NCI-H146 treated with DMSO at 0.1 percent for 48 hours (cell line): ENCODE measurements around the gene FOXD4L6.
"Not testable (repeated sequence)": the region's sequence is repeated elsewhere in the genome, so short reads cannot be mapped to it uniquely, and the experiment has no call there.

Experiments
- DNase-seq: peaks from one replicate; lab custom pipeline; 2025; ENCODE audit not compliant: unreplicated experiment; lab: John Stamatoyannopoulos, UW

FOXD4L6 gene

GRCh38 chr9:41128581-41128980, at the start of gene FOXD4L6:
FOXD4L6 (minus strand) TSS chr9:41128681; CDS start chr9:41128383, 298 bp downstream.
- not testable (repeated sequence) for DNase-seq

GRCh38 chr9:41174994-41175393, 46.5 kb upstream of the FOXD4L6 start:
- not testable (repeated sequence) for DNase-seq

- not testable (repeated sequence) for DNase-seq
These were observed 21.6 kb upstream of the FOXD4L6 start for GRCh38 chr9:41150116-41150515.

- not testable (repeated sequence) for DNase-seq
These were observed 13.4 kb upstream of the FOXD4L6 start for GRCh38 chr9:41141878-41142277.

- not testable (repeated sequence) for DNase-seq
These were observed 1.6 kb downstream of the FOXD4L6 start for GRCh38 chr9:41126746-41127446.

- not testable (repeated sequence) for DNase-seq
These were observed 2.5 kb downstream of the FOXD4L6 start for GRCh38 chr9:41125936-41126335.

- not testable (repeated sequence) for DNase-seq
These were observed 3.3 kb downstream of the FOXD4L6 start for GRCh38 chr9:41125109-41125658.

- DNase-seq = not testable (repeated sequence)
These were observed 4.0 kb downstream of the FOXD4L6 start for GRCh38 chr9:41124250-41125108.

- not testable (repeated sequence) for DNase-seq
These were observed 4.7 kb downstream of the FOXD4L6 start for GRCh38 chr9:41123812-41124211.

GRCh38 chr9:41123396-41123795, 5.1 kb downstream of the FOXD4L6 start:
- not testable (repeated sequence) for DNase-seq

- DNase-seq = not testable (repeated sequence)
These were observed 7.8 kb downstream of the FOXD4L6 start for GRCh38 chr9:41120696-41121095.

GRCh38 chr9:41119719-41120118, 8.8 kb downstream of the FOXD4L6 start:
- not testable (repeated sequence) for DNase-seq

GRCh38 chr9:41119311-41119710, 9.2 kb downstream of the FOXD4L6 start:
- DNase-seq = not testable (repeated sequence)

GRCh38 chr9:41113348-41113747, 15.1 kb downstream of the FOXD4L6 start:
- DNase-seq = not testable (repeated sequence)

- not testable (repeated sequence) for DNase-seq
These were observed 17.1 kb downstream of the FOXD4L6 start for GRCh38 chr9:41111414-41111813.

GRCh38 chr9:41110913-41111312, 17.6 kb downstream of the FOXD4L6 start:
- not testable (repeated sequence) for DNase-seq

GRCh38 chr9:41109253-41109652, 19.2 kb downstream of the FOXD4L6 start:
- DNase-seq = not testable (repeated sequence)

- not testable (repeated sequence) for DNase-seq
These were observed 19.7 kb downstream of the FOXD4L6 start for GRCh38 chr9:41108816-41109215.

- not testable (repeated sequence) for DNase-seq
These were observed 21.9 kb downstream of the FOXD4L6 start for GRCh38 chr9:41106472-41107116.

GRCh38 chr9:41105557-41106253, 22.8 kb downstream of the FOXD4L6 start:
- not testable (repeated sequence) for DNase-seq
